Heart left ventricle (tissue), 13 donors: ENCODE results near the gene NUCB1.

ENCODE experiments used
- CTCF ChIP-seq, 12 donors: fragments of 200-600 bp; sonication (generic) in 4 of 12; IDR thresholded peaks; one replicate each; pipeline versions ENCODE4 v1.5.0 to v1.8.0; 2018 to 2022; ENCODE audit warnings: antibody characterized with exemption in 12 of 12, mild to moderate bottlenecking in 5 of 12
- POLR2A ChIP-seq, 2 donors: fragments of 450-650 bp; IDR thresholded peaks; one replicate each; pipeline ENCODE4 v1.6.1; 2017; ENCODE audit warnings: antibody characterized with exemption in 2 of 2, mild to moderate bottlenecking in 2 of 2, moderate library complexity in 2 of 2
- donor health status: ischemic (EF 13 %, LVEDD 7.1; RV severe dilation, severe dysfunction).
- donor health status: DM: no; HTN: yes; CAD: no.
- donor health status: DM: no; HTN: no; CAD: no.
- donor health status: ischemic (EF 25% LVEDD 6.9; RV normal size, moderate dysfunction).
- donor health status: ischemic (EF 25% LVEDD 5.7; RV mildly dilated, moderate dysfunction).
- donor health status: ischemic (EF 35%, LVEDD 5.7; RV mildly dilated, moderate dysfunction).
- donor health status: nonischemic (EF 11% LVEDD 7.7; RV severe dilation, severe dysfunction).
- donor health status: DM: yes; HTN: yes; CAD: no.
- donor health status: PGD.
- donor health status: ischemic (EF 29% LVEDD 5.4; RV normal size, mild dysfunction).
- donor health status: nonischemic (EF 23%, LVEDD 6.1; RV moderate dilation, normal function).

DNA sequence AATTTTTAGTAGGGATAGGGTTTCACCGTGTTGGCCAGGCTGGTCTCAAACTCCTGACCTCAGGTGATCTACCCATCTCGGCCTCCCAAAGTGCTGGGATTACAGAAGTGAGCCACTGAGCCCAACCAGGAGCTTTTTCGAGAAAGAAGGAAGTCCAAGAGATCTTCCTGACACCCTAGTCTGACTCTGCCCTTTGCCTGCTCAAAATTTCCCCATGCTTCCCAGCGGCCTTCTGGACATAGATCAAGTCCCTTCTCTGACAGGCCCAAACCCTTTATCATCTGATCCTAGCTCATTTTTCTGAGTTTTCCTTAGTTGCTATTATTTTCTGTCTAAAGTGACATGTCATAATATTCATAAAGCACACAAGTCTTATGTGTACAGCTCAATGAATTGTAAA is 53.0 kb downstream of the NUCB1 start:
- TF ChIP-seq POLR2A (IDR thresholded peaks at IDR 0.05), result no peak
- no peak for TF ChIP-seq CTCF (IDR thresholded peaks at IDR 0.05)
